LNCaP clone FGC (cell line): ENCODE measurements around the gene PSMB3.
"Not testable (repeated sequence)": the region's sequence is repeated elsewhere in the genome, so short reads cannot be mapped to it uniquely, and the experiment has no call there.

Experiments
- DNase-seq: peaks from one replicate; pipeline ENCODE4 v3.0.0-alpha.2; 2011; ENCODE audit warnings: low read depth
- H3K4me3 ChIP-seq: 2 replicates; pipeline ENCODE4 v1.5.1; 2011; ENCODE audit warnings: mild to moderate bottlenecking, low read depth, low read length, control low read depth
- TF ChIP-seq, protein P1 (sequence below): IDR thresholded peaks from 2 replicates; pipeline ENCODE4 v1.5.1; 2012; ENCODE audit warnings: mild to moderate bottlenecking; ENCODE audit not compliant: control insufficient read depth, insufficient read depth; ENCODE audit errors: extremely low read depth

PSMB3 gene

DNA sequence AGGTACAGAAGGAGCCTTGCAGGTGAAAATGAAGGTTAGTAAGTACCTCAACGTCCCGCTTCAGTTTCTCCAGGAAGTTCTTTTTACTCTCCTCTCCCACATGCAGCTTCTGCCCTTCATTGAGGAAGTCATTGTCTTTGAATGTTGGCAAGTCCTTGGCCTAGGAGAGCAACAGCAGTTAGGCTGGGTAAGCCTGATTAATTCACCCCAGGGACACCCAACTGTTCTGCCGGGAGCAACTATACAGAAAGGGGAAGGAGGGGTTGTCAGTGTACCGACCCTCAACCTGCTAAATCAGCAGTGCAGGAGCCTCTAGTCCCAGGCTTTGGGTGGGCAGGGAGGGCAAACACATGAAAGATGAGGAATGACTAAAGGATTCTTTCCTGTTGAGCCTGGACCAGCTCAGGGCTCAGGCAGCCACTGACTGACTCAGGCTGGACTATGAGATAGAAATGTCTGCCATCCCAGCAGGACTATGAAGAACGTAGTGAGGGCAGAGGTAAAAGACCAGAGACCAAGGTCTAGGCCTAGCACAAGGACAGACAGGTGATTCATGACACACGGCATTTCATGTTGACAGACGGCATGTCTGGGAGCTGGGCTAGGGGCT lies 25.2 kb downstream of the PSMB3 start:
- TF ChIP-seq, protein P1, sequence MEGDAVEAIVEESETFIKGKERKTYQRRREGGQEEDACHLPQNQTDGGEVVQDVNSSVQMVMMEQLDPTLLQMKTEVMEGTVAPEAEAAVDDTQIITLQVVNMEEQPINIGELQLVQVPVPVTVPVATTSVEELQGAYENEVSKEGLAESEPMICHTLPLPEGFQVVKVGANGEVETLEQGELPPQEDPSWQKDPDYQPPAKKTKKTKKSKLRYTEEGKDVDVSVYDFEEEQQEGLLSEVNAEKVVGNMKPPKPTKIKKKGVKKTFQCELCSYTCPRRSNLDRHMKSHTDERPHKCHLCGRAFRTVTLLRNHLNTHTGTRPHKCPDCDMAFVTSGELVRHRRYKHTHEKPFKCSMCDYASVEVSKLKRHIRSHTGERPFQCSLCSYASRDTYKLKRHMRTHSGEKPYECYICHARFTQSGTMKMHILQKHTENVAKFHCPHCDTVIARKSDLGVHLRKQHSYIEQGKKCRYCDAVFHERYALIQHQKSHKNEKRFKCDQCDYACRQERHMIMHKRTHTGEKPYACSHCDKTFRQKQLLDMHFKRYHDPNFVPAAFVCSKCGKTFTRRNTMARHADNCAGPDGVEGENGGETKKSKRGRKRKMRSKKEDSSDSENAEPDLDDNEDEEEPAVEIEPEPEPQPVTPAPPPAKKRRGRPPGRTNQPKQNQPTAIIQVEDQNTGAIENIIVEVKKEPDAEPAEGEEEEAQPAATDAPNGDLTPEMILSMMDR = no peak
- DNase-seq = no peak

DNA sequence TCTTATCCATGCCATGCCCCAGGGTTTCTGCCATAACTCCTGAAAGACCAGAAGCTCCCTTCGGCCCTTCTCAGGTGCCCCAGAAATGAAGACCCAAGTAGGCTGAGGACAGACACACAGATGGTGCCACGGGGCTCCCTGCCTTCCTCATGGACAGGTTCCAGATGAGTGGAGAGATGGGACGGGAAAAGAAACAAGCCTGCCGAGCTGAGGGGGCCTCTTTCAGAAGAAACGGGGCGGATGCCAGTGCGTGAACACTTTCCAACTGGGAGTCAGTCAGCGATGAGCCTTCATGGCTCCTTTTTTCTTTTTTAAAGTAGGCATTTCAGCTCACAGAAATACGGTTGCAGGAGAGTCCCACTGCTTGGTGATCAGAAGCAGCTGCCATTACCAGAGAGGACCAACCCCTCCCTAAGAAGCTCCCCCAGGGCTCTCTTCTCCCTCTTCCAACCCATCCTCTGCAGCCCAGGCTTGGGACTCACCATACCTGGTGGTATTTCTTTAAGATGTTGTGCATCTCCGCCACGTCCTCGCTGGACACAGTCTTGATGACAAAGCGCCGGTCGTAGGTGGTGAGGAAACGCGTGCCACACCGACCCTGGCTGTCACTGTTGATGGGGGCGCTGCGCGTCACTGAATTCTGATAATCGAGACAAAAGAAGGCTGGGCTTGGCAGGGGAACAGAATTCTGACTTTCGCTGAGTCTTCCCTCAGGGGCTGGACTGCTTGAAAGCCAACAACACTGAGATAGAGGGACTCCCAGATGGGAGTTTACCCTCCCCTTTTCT lies 27.6 kb downstream of the PSMB3 start:
- no peak overlapping the region for H3K4me3 ChIP-seq
- TF ChIP-seq, protein P1 = no peak
- DNase-seq = no peak

More for the DNA sequence above, 25.2 kb downstream of the PSMB3 start:
- H3K4me3 ChIP-seq = no peak overlapping the region

DNA sequence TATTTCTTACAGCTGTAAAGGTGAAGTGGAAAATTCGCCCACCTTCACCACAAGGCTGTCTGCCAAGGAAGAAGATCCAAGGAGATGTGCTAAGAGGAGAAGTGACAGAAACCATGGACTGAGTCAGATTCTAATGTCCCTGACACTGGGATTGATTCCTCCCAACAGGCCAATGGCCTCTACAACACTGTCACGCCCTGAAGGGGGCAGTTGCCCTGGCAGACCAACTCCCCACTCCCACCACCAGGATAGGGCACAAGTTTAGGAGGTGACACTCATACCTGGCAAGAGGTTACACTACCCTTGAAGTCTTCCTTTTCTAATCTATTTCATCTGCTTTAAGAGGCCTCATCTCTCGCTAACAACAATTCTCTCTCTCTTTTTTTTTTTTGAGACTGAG lies 30.7 kb downstream of the PSMB3 start:
- TF ChIP-seq, protein P1 = no peak
- DNase-seq = no peak
- H3K4me3 ChIP-seq = no peak overlapping the region

- TF ChIP-seq, protein P1 = no peak
- DNase-seq = no peak
- no peak overlapping the region for H3K4me3 ChIP-seq
These were observed 33.8 kb downstream of the PSMB3 start for GRCh38 chr17:38786372-38786771.

- DNase-seq, H3K4me3 ChIP-seq: not testable (repeated sequence)
These were observed 35.5 kb downstream of the PSMB3 start for GRCh38 chr17:38787999-38788398.

DNA sequence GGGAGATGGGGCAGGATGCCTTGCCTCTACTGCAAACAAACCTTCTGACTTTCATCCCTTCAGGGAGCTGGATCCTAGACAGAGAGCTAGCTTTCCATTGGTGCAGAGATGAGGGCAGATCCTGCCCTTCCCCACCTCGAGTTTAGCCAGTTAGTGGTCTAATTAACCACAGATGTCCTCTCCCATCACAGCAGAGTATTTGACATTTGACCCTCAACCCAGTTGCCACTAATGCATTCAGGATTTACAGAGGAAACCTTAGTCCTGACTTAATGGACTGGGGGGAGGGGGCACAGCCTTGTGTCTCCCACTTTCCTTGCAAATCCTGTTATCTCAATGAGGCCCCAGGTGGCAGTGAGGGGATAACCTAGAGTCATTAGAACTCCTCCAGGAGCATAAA lies 36.6 kb downstream of the PSMB3 start:
- no peak for DNase-seq
- TF ChIP-seq, protein P1 = no peak
- H3K4me3 ChIP-seq = no peak overlapping the region

DNA sequence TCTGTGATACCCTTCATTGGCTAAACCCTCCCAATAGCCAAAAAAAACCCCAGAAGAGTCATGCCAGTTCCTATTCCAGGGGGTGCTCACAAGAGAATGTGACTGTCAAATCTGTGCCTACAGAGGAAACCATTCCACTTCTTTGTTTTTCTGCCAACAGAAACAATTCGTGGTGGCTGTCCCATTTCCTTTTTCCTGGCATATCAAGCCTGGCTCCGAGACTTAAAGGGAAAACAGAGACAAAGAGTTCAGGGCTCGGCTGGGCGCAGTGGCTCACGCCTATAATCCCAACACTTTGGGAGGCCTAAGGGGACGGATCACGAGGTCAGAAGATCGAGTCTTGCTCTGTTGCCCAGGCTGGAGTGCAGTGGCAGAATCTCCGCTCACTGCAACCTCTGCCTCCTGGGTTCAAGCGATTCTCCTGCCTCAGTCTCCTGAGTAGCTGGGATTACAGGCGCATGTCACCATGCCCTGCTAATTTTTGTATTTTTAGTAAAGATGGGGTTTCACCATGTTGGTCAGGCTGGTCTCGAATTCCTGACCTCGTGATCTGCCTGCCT lies 37.7 kb downstream of the PSMB3 start:
- DNase-seq, H3K4me3 ChIP-seq: not testable (repeated sequence)

DNA sequence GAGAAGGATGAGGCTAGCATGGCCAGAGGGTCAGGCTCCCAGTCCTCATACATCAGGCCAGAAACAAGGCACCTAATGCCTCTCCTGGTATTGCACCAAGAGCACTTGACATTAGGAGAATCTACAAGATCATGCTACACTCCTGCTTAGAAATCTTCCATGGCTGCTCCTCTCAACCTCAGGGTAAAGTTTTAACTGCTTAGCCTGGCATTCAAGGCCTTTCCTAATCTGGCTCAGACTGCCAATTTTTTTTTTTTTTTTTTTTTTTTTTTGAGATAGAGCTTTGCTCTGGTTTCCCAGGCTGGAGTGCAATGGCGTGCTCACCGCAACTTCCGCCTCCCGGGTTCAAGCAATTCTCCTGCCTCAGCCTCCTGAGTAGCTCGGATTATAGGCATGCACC lies 38.6 kb downstream of the PSMB3 start:
- no peak overlapping the region for H3K4me3 ChIP-seq
- TF ChIP-seq, protein P1 = no peak
- no peak for DNase-seq
